NCI-H526 treated with DMSO at 0.1 percent for 48 hours (cell line): Measurements from ENCODE around the gene LRRTM4.
"Not testable (repeated sequence)": the region's sequence is repeated elsewhere in the genome, so short reads cannot be mapped to it uniquely, and the experiment has no call there.

ENCODE experiments used
- DNase-seq: peaks from one replicate; lab custom pipeline; 2025; lab: John Stamatoyannopoulos, UW

The LRRTM4 gene

DNA sequence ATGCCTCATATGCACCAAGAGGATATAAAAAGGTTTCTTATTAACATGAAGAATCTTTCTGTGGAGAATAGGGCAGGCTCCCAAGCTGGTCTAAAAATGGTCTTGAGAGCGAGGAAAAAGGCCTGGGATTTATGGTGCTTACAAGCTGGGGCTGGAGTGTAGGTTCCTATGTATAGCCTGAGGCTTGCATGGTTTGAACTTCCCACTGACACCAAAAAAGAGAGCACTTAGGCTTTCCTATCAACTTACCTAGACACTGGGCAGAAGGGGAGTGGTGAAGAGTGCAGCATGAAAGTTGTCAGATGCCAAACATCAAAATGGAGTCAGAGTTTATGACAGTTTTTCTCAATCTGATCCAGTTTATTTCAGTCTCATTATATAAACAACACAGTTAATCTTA is 784.6 kb downstream of the LRRTM4 start:
- no peak for DNase-seq

DNA sequence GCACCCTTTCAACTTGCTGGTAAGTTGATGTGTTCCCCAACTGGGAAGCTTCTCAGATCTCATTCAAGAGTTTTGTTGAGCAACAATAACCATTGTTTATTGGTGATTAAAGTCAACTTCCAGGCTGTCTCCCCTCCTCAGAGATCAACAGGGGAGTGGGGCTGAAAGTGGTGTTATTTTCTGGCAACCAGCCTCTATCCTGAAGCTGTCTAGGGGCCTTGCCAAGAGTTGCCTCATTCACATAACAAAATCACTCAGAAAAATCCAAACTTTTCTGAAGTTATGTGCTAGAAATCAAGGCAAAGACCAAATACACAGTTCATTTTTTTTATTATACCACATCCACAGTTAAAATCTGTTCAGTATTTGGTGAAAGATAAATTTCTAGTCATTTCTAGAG is 788.4 kb downstream of the LRRTM4 start:
- no peak for DNase-seq

DNA sequence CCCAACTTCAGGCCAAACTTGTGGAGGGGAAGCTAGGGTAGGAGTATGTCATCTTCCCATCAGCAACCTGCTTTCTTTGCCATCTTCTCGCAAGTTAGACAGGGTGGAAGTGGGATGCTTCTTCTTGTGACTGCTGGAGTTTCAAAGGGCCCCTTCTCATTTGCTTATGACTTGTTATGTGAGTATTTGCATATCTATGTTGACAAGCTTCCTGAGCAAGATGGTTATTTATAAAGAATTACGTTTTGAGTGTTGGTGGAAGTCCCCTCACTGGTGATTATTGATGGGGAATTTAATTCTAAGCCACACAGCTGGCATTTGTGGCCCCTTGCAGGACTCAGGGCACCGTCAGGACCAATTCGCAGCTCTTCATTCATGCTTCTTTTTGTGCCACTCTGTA is 791.0 kb downstream of the LRRTM4 start:
- DNase-seq = peak; percentile 24

GRCh38 chr2:76730021-76730420 is 792.2 kb downstream of the LRRTM4 start:
- no peak for DNase-seq

- no peak for DNase-seq
These were observed 801.0 kb downstream of the LRRTM4 start for GRCh38 chr2:76721226-76721625.

DNA sequence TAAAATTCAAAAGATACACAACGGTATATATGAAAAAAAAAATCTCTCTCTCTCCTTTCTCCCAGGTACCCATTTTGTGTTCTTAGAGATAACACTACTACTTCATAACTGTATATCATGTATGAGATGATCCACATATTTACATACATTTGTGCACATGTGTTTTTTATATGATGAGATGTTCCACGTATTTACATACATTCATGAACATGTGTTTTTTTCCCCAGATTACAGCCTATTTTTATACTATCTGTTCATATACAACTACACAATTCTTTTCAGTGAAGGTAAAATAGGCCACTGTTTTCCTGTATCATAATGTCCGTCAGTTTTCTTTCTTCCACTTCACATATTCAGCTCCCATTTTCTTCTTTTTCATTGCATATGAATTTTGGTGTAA is 808.9 kb downstream of the LRRTM4 start:
- DNase-seq = no peak

- DNase-seq = no peak
These were observed 810.7 kb downstream of the LRRTM4 start for GRCh38 chr2:76711490-76711889.

DNA sequence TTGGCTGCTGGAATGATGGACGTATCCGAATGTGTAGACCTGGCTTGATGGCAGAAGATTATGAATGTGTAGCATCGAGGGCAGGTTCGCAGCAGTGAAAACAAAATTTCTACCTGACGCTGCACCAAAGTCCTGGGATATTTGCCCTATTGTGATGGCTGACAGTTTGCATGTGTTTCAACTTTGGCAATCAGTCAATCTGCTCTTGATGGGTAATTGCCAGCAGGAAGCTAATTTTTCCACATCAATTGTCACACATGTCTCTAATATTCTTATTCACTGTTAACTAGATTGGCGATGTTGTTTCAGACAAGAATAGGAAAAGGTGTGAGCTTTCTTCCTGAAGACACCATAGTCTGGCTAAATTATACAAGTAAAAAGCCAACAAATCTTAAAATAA is 821.3 kb downstream of the LRRTM4 start:
- no peak for DNase-seq

- not testable (repeated sequence) for DNase-seq
These were observed 824.0 kb downstream of the LRRTM4 start for GRCh38 chr2:76697998-76698713.
